Measurements from ENCODE around the gene EMC7.

The EMC7 gene

GRCh38 chr15:34076785-34077184, 24.9 kb downstream of the EMC7 start:
- no peak overlapping the region for H3K4me3 ChIP-seq (ENCODE audit: control insufficient read depth, low read depth, low read length)
- DNase-seq (ENCODE audit: low read depth) = no peak
- TF ChIP-seq, protein P1, sequence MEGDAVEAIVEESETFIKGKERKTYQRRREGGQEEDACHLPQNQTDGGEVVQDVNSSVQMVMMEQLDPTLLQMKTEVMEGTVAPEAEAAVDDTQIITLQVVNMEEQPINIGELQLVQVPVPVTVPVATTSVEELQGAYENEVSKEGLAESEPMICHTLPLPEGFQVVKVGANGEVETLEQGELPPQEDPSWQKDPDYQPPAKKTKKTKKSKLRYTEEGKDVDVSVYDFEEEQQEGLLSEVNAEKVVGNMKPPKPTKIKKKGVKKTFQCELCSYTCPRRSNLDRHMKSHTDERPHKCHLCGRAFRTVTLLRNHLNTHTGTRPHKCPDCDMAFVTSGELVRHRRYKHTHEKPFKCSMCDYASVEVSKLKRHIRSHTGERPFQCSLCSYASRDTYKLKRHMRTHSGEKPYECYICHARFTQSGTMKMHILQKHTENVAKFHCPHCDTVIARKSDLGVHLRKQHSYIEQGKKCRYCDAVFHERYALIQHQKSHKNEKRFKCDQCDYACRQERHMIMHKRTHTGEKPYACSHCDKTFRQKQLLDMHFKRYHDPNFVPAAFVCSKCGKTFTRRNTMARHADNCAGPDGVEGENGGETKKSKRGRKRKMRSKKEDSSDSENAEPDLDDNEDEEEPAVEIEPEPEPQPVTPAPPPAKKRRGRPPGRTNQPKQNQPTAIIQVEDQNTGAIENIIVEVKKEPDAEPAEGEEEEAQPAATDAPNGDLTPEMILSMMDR (IDR thresholded peaks at IDR 0.05; ENCODE audit: control insufficient read depth, insufficient read depth, low read depth, low read length, missing control alignments) = no peak

- H3K4me3 ChIP-seq (ENCODE audit: control insufficient read depth, low read depth, low read length) = no peak overlapping the region
- DNase-seq (ENCODE audit: low read depth) = no peak
- TF ChIP-seq, protein P1 (IDR thresholded peaks at IDR 0.05; ENCODE audit: control insufficient read depth, insufficient read depth, low read depth, low read length, missing control alignments) = no peak
Observed at GRCh38 chr15:34070003-34070402, 31.7 kb downstream of the EMC7 start.

DNA sequence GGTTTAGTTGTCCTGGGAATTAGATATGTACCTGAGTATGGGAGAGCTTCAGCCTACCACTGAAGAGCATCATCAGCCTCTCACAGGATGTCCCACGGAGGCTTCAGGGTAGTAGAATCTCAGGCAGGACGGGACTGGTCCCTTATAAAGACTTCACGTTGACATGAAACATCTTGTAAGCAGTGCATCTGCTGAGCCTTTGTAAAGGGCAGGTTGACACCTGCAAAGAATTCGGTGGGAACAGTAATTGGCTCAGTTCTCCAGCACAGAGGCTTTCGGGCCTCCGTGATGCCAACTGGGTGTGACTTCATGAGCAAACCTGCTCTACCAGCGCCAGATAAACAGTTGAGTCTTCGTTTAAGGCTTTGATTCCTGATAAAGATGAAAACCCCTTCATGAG, 35.7 kb downstream of the EMC7 start:
- no peak for DNase-seq (ENCODE audit: low read depth)
- TF ChIP-seq, protein P1 (IDR thresholded peaks at IDR 0.05; ENCODE audit: control insufficient read depth, insufficient read depth, low read depth, low read length, missing control alignments) = no peak
- H3K4me3 ChIP-seq (ENCODE audit: control insufficient read depth, low read depth, low read length) = no peak overlapping the region

DNA sequence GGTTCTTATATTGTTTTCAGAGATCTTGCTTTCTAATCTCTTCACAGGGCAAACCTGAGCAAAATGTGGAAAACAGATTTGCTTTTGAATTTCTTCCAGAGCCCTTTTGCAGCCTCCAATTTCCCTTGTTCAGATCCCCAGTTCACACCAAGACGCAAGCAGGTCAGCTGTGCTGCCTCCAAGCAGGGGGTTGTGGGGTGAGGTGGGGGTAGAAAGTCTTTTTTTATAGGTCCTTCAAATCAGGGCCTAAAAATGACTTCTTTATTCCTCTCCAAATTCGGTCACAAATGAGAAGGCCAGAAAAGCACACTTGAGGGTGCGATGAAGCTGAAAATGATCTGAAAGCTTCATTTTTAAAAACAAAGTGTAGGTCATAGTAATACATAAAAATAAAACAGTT, 36.4 kb downstream of the EMC7 start:
- DNase-seq (ENCODE audit: low read depth) = no peak
- H3K4me3 ChIP-seq (ENCODE audit: control insufficient read depth, low read depth, low read length) = no peak overlapping the region
- TF ChIP-seq, protein P1 (IDR thresholded peaks at IDR 0.05; ENCODE audit: control insufficient read depth, insufficient read depth, low read depth, low read length, missing control alignments) = no peak

GRCh38 chr15:34064438-34064837, 37.2 kb downstream of the EMC7 start:
- TF ChIP-seq, protein P1 (IDR thresholded peaks at IDR 0.05; ENCODE audit: control insufficient read depth, insufficient read depth, low read depth, low read length, missing control alignments) = no peak
- no peak overlapping the region for H3K4me3 ChIP-seq (ENCODE audit: control insufficient read depth, low read depth, low read length)
- no peak for DNase-seq (ENCODE audit: low read depth)

- TF ChIP-seq, protein P1 (IDR thresholded peaks at IDR 0.05; ENCODE audit: control insufficient read depth, insufficient read depth, low read depth, low read length, missing control alignments) = no peak
- no peak for DNase-seq (ENCODE audit: low read depth)
- H3K4me3 ChIP-seq (ENCODE audit: control insufficient read depth, low read depth, low read length) = no peak overlapping the region
Observed at GRCh38 chr15:34059946-34060345, 41.7 kb downstream of the EMC7 start.

DNA sequence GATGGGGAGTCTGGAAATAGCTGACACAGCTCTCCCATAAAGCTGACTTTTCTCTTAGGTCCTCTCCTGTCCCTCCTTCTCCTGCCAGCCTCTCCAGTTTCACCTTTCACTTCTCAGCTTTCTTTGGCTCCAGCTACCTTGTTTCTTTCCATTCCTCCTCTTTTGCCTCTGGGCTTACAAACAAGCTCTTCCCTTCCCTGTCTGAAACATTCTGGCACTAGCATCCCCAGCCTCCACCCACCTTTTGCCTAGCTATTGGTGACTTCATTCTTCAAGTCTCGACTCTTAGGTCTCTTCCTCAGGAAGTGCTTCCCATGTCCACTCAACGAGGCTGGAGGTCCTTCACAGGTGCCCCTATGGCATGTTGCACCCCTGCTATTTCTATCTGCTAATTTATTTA, 42.2 kb downstream of the EMC7 start:
- TF ChIP-seq, protein P1 (IDR thresholded peaks at IDR 0.05; ENCODE audit: control insufficient read depth, insufficient read depth, low read depth, low read length, missing control alignments) = no peak
- no peak overlapping the region for H3K4me3 ChIP-seq (ENCODE audit: control insufficient read depth, low read depth, low read length)
- DNase-seq (ENCODE audit: low read depth) = no peak

Data from AG09309 (cell line).